Measurements from ENCODE around the gene HNRNPC.

The HNRNPC gene

GRCh38 chr14:21268617-21269251 is 508 bp downstream of the HNRNPC start:
- H2AFZ ChIP-seq (ENCODE audit: low read depth, low read length): no peak overlapping the region; the same call in 1 of the 2 replicates
- H3K9ac ChIP-seq (ENCODE audit: low read depth, low read length): peak overlapping the region; percentile 89
- peaks cover 52% of the 10 kb centered on the region for H3K36me3 ChIP-seq (ENCODE audit: insufficient read depth, low read length)
- no peak for ATAC-seq (ENCODE audit: insufficient read depth, low read depth)
- peak overlapping the region; percentile 73 for H3K4me2 ChIP-seq (ENCODE audit: insufficient read depth, low read length)
- H3K79me2 ChIP-seq (ENCODE audit: insufficient read depth, low read length): peaks cover 62% of the 10 kb centered on the region
- H3K9me3 ChIP-seq (ENCODE audit: insufficient read depth, low read length, severe bottlenecking): no peaks in the 10 kb centered on the region
- TF ChIP-seq, protein P1, sequence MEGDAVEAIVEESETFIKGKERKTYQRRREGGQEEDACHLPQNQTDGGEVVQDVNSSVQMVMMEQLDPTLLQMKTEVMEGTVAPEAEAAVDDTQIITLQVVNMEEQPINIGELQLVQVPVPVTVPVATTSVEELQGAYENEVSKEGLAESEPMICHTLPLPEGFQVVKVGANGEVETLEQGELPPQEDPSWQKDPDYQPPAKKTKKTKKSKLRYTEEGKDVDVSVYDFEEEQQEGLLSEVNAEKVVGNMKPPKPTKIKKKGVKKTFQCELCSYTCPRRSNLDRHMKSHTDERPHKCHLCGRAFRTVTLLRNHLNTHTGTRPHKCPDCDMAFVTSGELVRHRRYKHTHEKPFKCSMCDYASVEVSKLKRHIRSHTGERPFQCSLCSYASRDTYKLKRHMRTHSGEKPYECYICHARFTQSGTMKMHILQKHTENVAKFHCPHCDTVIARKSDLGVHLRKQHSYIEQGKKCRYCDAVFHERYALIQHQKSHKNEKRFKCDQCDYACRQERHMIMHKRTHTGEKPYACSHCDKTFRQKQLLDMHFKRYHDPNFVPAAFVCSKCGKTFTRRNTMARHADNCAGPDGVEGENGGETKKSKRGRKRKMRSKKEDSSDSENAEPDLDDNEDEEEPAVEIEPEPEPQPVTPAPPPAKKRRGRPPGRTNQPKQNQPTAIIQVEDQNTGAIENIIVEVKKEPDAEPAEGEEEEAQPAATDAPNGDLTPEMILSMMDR (IDR thresholded peaks at IDR 0.05; ENCODE audit: borderline replicate concordance, extremely low read depth, low read length, poor library complexity, severe bottlenecking): no peak
- no peak for TF ChIP-seq EZH2 (IDR thresholded peaks at IDR 0.05; ENCODE audit: borderline replicate concordance, low read depth, low read length, severe bottlenecking)
- peaks cover 55% of the 10 kb centered on the region for H3K4me1 ChIP-seq (ENCODE audit: insufficient read depth, low read length)
- peak; percentile 54 for DNase-seq
- H3K27ac ChIP-seq (ENCODE audit: low read length): peak overlapping the region; percentile 96
- H3K27me3 ChIP-seq (ENCODE audit: insufficient read depth, low read length, poor library complexity): no peaks in the 10 kb centered on the region
- H4K20me1 ChIP-seq (ENCODE audit: insufficient read depth, low read length): peaks cover 53% of the 10 kb centered on the region
- peak overlapping the region; percentile 82 to 99 for H3K4me3 ChIP-seq (ENCODE audit: low read depth in 1 of 2, low read length in 2 of 2)

DNA sequence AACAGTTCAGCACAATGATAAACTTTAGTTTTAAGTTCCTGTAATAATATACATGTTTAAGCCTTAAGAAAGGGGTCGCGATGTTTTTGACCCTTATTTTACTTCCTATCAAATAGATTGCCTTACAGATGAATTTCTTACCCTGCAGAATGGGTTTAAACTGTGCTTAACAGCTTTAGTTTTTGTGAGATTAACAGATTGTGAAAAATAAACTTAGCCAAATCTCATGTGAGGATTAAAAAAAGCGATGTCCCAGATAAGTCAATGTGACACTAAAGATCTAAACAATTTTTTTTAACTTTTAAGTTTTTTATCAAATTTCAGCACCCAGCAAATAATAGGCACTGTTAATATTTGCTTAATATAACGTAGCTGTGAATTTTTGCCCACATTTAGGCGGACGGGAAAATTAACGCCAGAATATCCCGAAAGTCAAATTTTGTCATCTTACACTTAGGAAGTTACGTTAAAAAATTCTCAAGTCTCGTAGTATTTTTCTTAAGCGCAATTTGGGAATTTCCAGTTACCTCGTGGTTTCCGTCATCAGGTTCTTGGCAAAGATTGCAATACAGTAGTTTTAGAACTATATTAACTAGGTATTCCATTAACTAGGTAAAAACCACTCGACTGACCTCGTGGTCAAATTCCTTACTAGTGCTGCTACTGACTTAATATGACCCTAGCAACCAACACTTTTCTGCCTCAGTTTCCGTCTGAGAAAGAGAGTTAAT is 1.2 kb downstream of the HNRNPC start:
- H3K4me1 ChIP-seq (ENCODE audit: insufficient read depth, low read length): peaks cover 61% of the 10 kb centered on the region
- peak overlapping the region; percentile 96 for H3K27ac ChIP-seq (ENCODE audit: low read length)
- peaks cover 58% of the 10 kb centered on the region for H3K36me3 ChIP-seq (ENCODE audit: insufficient read depth, low read length)

DNA sequence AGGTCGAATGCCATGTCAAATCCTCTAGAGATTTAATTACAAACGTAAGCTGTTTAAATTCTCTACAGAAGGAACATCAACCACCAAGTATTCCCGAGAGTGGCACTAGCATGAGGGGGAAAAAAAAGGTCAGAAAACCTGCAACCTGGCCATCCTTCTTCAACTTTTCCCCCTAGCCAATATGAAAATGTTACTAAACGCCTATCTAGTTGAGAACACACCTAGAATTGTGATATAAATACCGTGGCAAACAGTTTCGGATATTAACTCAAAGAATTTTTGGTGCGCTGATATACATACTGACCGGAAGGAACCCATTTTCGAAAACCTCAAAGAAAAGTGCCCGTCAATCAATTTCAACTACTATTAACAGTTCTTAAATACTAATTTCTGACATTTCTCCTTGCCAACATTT is 1.8 kb downstream of the HNRNPC start:
- Histone ChIP-seq H3K4me3 (ENCODE audit: low read depth in 1 of 2, low read length in 2 of 2) (peak overlapping the region; percentile 82 to 99), H3K27ac (ENCODE audit: low read length) (peak overlapping the region; percentile 96; the same call in 1 of the 2 replicates), H4K20me1 (ENCODE audit: insufficient read depth, low read length) (peaks cover 66% of the 10 kb centered on the region)

More for the DNA sequence above, 1.2 kb downstream of the HNRNPC start:
- ATAC-seq (ENCODE audit: insufficient read depth, low read depth) (no peak), DNase-seq (no peak)
- no peaks in the 10 kb centered on the region for H3K9me3 ChIP-seq (ENCODE audit: insufficient read depth, low read length, severe bottlenecking)
- H3K9ac ChIP-seq (ENCODE audit: low read depth, low read length): peak overlapping the region; percentile 89
- H4K20me1 ChIP-seq (ENCODE audit: insufficient read depth, low read length): peaks cover 59% of the 10 kb centered on the region
- H3K4me2 ChIP-seq (ENCODE audit: insufficient read depth, low read length): peak overlapping the region; percentile 73
- peaks cover 69% of the 10 kb centered on the region for H3K79me2 ChIP-seq (ENCODE audit: insufficient read depth, low read length)
- H3K27me3 ChIP-seq (ENCODE audit: insufficient read depth, low read length, poor library complexity): no peaks in the 10 kb centered on the region
- peak overlapping the region; percentile 82 to 99 for H3K4me3 ChIP-seq (ENCODE audit: low read depth in 1 of 2, low read length in 2 of 2)
- TF ChIP-seq, protein P1 (IDR thresholded peaks at IDR 0.05; ENCODE audit: borderline replicate concordance, extremely low read depth, low read length, poor library complexity, severe bottlenecking): no peak
- no peak for TF ChIP-seq EZH2 (IDR thresholded peaks at IDR 0.05; ENCODE audit: borderline replicate concordance, low read depth, low read length, severe bottlenecking)
- H2AFZ ChIP-seq (ENCODE audit: low read depth, low read length): no peak overlapping the region

More for the DNA sequence above, 1.8 kb downstream of the HNRNPC start:
- Histone ChIP-seq H3K27me3 (ENCODE audit: insufficient read depth, low read length, poor library complexity) (no peaks in the 10 kb centered on the region), H3K9me3 (ENCODE audit: insufficient read depth, low read length, severe bottlenecking) (no peaks in the 10 kb centered on the region), H3K79me2 (ENCODE audit: insufficient read depth, low read length) (peaks cover 75% of the 10 kb centered on the region), H3K4me2 (ENCODE audit: insufficient read depth, low read length) (peak overlapping the region; percentile 73), H3K36me3 (ENCODE audit: insufficient read depth, low read length) (peaks cover 64% of the 10 kb centered on the region), H3K9ac (ENCODE audit: low read depth, low read length) (peak overlapping the region; percentile 89), H2AFZ (ENCODE audit: low read depth, low read length) (no peak overlapping the region), H3K4me1 (ENCODE audit: insufficient read depth, low read length) (peaks cover 67% of the 10 kb centered on the region)
- DNase-seq (no peak), ATAC-seq (ENCODE audit: insufficient read depth, low read depth) (no peak)
- TF ChIP-seq, protein P1 (IDR thresholded peaks at IDR 0.05; ENCODE audit: borderline replicate concordance, extremely low read depth, low read length, poor library complexity, severe bottlenecking): no peak
- no peak for TF ChIP-seq EZH2 (IDR thresholded peaks at IDR 0.05; ENCODE audit: borderline replicate concordance, low read depth, low read length, severe bottlenecking)

Data from DND-41 (cell line).